ENCODE measurements around the gene IRF3. TPM values are rescaled to one million over a fixed set of nuclear protein-coding genes. Genes with fewer than 3 reads are reported as not detected.

The IRF3 gene
- total RNA-seq, 1 experiment from 2014 or later = 65.6 TPM

- BruUV-seq (replicated peaks) = no TSS peak
Measured at GRCh38 chr19:49689133-49690078, 23.7 kb upstream of the IRF3 start, which contains the start of gene ADM5. Gene ADM5, plus strand, starts transcription at chr19:49689594. Its CDS starts 244 bp downstream, at chr19:49689838.

GRCh38 chr19:49688531-49689132 is 23.0 kb upstream of the IRF3 start:
- ChIA-PET POLR2A (interaction anchor here (0.9 kb wide), 1 partner anchor 12 kb away, joined by 5 read pairs; the partner anchor contains the start of gene PRMT1), CTCF (interaction anchor here (0.6 kb wide), 1 partner anchor 16 kb away, joined by 3 read pairs; no protein-coding TSS in a partner anchor)
- DNase-seq (ENCODE audit: unreplicated experiment) = no peak
- no peak for TF ChIP-seq CTCF (IDR thresholded peaks at IDR 0.05; ENCODE audit: unreplicated experiment)
- H3K4me3 Mint-ChIP-seq (ENCODE audit: unreplicated experiment) = no peak overlapping the region
- peaks cover 14% of the 10 kb centered on the region for H3K4me1 Mint-ChIP-seq (ENCODE audit: insufficient read depth, unreplicated experiment)
- H3K27ac Mint-ChIP-seq (ENCODE audit: low read depth, unreplicated experiment) = no peak overlapping the region
- H3K27me3 Mint-ChIP-seq (ENCODE audit: insufficient read depth, unreplicated experiment) = no peaks in the 10 kb centered on the region
- H3K9me3 Mint-ChIP-seq (ENCODE audit: unreplicated experiment) = no peaks in the 10 kb centered on the region
- H3K36me3 Mint-ChIP-seq (ENCODE audit: insufficient read depth, unreplicated experiment) = peaks cover 53% of the 10 kb centered on the region
- intact Hi-C loops (cut with micrococcal nuclease) = no loop called here
- no TSS peak for BruUV-seq (replicated peaks)

More at GRCh38 chr19:49689133-49690078, 23.7 kb upstream of the IRF3 start, which contains the start of gene ADM5:
- H3K27me3 Mint-ChIP-seq (ENCODE audit: insufficient read depth, unreplicated experiment) = no peaks in the 10 kb centered on the region
- H3K9me3 Mint-ChIP-seq (ENCODE audit: unreplicated experiment) = no peaks in the 10 kb centered on the region
- TF ChIP-seq CTCF (IDR thresholded peaks at IDR 0.05; ENCODE audit: unreplicated experiment) = no peak
- POLR2A ChIA-PET = interaction anchor here (0.7 to 0.9 kb wide), 4 partner anchors 13 to 109 kb away, joined by 3 to 5 read pairs (median 3); partner anchors contain the start of genes PRMT1 and PRRG2
- intact Hi-C loops (cut with micrococcal nuclease) = no loop called here
- peaks cover 14% of the 10 kb centered on the region for H3K4me1 Mint-ChIP-seq (ENCODE audit: insufficient read depth, unreplicated experiment)
- CTCF ChIA-PET = interaction anchor here (0.6 kb wide), 2 partner anchors 17 to 231 kb away, joined by 3 to 4 read pairs; no protein-coding TSS in a partner anchor
- peak within 1 kb of the TSS; percentile 56 for H3K4me3 Mint-ChIP-seq (ENCODE audit: unreplicated experiment)
- peaks cover 46% of the 10 kb centered on the region for H3K36me3 Mint-ChIP-seq (ENCODE audit: insufficient read depth, unreplicated experiment)
- no peak for DNase-seq (ENCODE audit: unreplicated experiment)
- H3K27ac Mint-ChIP-seq (ENCODE audit: low read depth, unreplicated experiment) = no peak within 1 kb of the TSS

- POLR2A ChIA-PET = no interaction called here
- DNase-seq (ENCODE audit: unreplicated experiment) = no peak
Measured at GRCh38 chr19:49687566-49688316, 22.1 kb upstream of the IRF3 start.

More at GRCh38 chr19:49687566-49688316, 22.1 kb upstream of the IRF3 start:
- CTCF ChIA-PET = interaction anchor here (0.6 kb wide), 1 partner anchor 9 kb away, joined by 3 read pairs; no protein-coding TSS in a partner anchor
- no peak overlapping the region for H3K27ac Mint-ChIP-seq (ENCODE audit: low read depth, unreplicated experiment)
- H3K9me3 Mint-ChIP-seq (ENCODE audit: unreplicated experiment) = no peaks in the 10 kb centered on the region
- intact Hi-C loops (cut with micrococcal nuclease) = no loop called here
- H3K27me3 Mint-ChIP-seq (ENCODE audit: insufficient read depth, unreplicated experiment) = no peaks in the 10 kb centered on the region
- peaks cover 14% of the 10 kb centered on the region for H3K4me1 Mint-ChIP-seq (ENCODE audit: insufficient read depth, unreplicated experiment)
- peaks cover 62% of the 10 kb centered on the region for H3K36me3 Mint-ChIP-seq (ENCODE audit: insufficient read depth, unreplicated experiment)
- no peak overlapping the region for H3K4me3 Mint-ChIP-seq (ENCODE audit: unreplicated experiment)
- TF ChIP-seq CTCF (IDR thresholded peaks at IDR 0.05; ENCODE audit: unreplicated experiment) = no peak
- no TSS peak for BruUV-seq (replicated peaks)
